Measurements from ENCODE around the gene SAT1.
A peak's percentile ranks its signal among the peaks of the same experiment; 100 is the strongest.

SAT1 gene

GRCh38 chrX:23752740-23753415 lies 30.1 kb upstream of the SAT1 start:
- Histone ChIP-seq H4K20me1 (ENCODE audit: insufficient read depth) (no peaks in the 10 kb centered on the region), H3K27ac (no peak overlapping the region), H3K4me3 (IDR thresholded peaks at IDR 0.05; ENCODE audit: insufficient read depth, low read depth, low read length) (no peak overlapping the region), H3K4me2 (no peak overlapping the region), H2AFZ (ENCODE audit: low read depth) (no peak overlapping the region), H3K79me2 (ENCODE audit: insufficient read depth, low read depth) (no peaks in the 10 kb centered on the region), H3K27me3 (ENCODE audit: insufficient read depth, low read depth) (no peaks in the 10 kb centered on the region), H3K9ac (no peak overlapping the region), H3K36me3 (ENCODE audit: insufficient read depth) (no peaks in the 10 kb centered on the region), H3K4me1 (ENCODE audit: low read depth, poor library complexity, severe bottlenecking) (peaks cover 9% of the 10 kb centered on the region)
- no peak for TF ChIP-seq CTCF (conservative IDR thresholded peaks at IDR 0.05; ENCODE audit: low read depth, low read length)

GRCh38 chrX:23754664-23755063 lies 28.3 kb upstream of the SAT1 start:
- Histone ChIP-seq H3K36me3 (ENCODE audit: insufficient read depth) (no peaks in the 10 kb centered on the region), H3K4me2 (no peak overlapping the region), H3K4me3 (IDR thresholded peaks at IDR 0.05; ENCODE audit: insufficient read depth, low read depth, low read length) (no peak overlapping the region), H3K79me2 (ENCODE audit: insufficient read depth, low read depth) (no peaks in the 10 kb centered on the region), H3K4me1 (ENCODE audit: low read depth, poor library complexity, severe bottlenecking) (peaks cover 9% of the 10 kb centered on the region), H3K27me3 (ENCODE audit: insufficient read depth, low read depth) (no peaks in the 10 kb centered on the region), H4K20me1 (ENCODE audit: insufficient read depth) (no peaks in the 10 kb centered on the region), H3K27ac (no peak overlapping the region), H3K9ac (no peak overlapping the region), H2AFZ (ENCODE audit: low read depth) (no peak overlapping the region)
- no peak for TF ChIP-seq CTCF (conservative IDR thresholded peaks at IDR 0.05; ENCODE audit: low read depth, low read length)

- H2AFZ ChIP-seq (ENCODE audit: low read depth) = peak overlapping the region; percentile 41
- peak overlapping the region; percentile 27 for H3K4me2 ChIP-seq
- no peak overlapping the region for H3K27ac ChIP-seq
- no peaks in the 10 kb centered on the region for H4K20me1 ChIP-seq (ENCODE audit: insufficient read depth)
- no peaks in the 10 kb centered on the region for H3K36me3 ChIP-seq (ENCODE audit: insufficient read depth)
- H3K27me3 ChIP-seq (ENCODE audit: insufficient read depth, low read depth) = no peaks in the 10 kb centered on the region
- H3K4me1 ChIP-seq (ENCODE audit: low read depth, poor library complexity, severe bottlenecking) = peaks cover 9% of the 10 kb centered on the region
- H3K4me3 ChIP-seq (IDR thresholded peaks at IDR 0.05; ENCODE audit: insufficient read depth, low read depth, low read length) = no peak overlapping the region
- no peaks in the 10 kb centered on the region for H3K79me2 ChIP-seq (ENCODE audit: insufficient read depth, low read depth)
- TF ChIP-seq CTCF (conservative IDR thresholded peaks at IDR 0.05; ENCODE audit: low read depth, low read length) = peak; percentile 83
- no peak overlapping the region for H3K9ac ChIP-seq
Observed at GRCh38 chrX:23756165-23756564, 26.8 kb upstream of the SAT1 start.

GRCh38 chrX:23759821-23760220 lies 23.2 kb upstream of the SAT1 start:
- Histone ChIP-seq H3K9ac (no peak overlapping the region), H3K4me3 (IDR thresholded peaks at IDR 0.05; ENCODE audit: insufficient read depth, low read depth, low read length) (no peak overlapping the region)
- no peak for TF ChIP-seq CTCF (conservative IDR thresholded peaks at IDR 0.05; ENCODE audit: low read depth, low read length)

More at GRCh38 chrX:23759821-23760220, 23.2 kb upstream of the SAT1 start:
- Histone ChIP-seq H2AFZ (ENCODE audit: low read depth) (no peak overlapping the region), H3K27ac (no peak overlapping the region), H3K79me2 (ENCODE audit: insufficient read depth, low read depth) (no peaks in the 10 kb centered on the region), H3K27me3 (ENCODE audit: insufficient read depth, low read depth) (no peaks in the 10 kb centered on the region), H4K20me1 (ENCODE audit: insufficient read depth) (no peaks in the 10 kb centered on the region), H3K36me3 (ENCODE audit: insufficient read depth) (no peaks in the 10 kb centered on the region), H3K4me2 (no peak overlapping the region), H3K4me1 (ENCODE audit: low read depth, poor library complexity, severe bottlenecking) (peaks cover 9% of the 10 kb centered on the region)

All from KMS-11 (cell line).